ENCODE data around the gene NR3C2. TPM values are rescaled to one million over a fixed set of nuclear protein-coding genes. Genes with fewer than 3 reads are reported as not detected.

Gene NR3C2
- total RNA-seq, 1 experiment from 2014 or later, result 0.16 TPM

GRCh38 chr4:148092316-148093014 lies 349.7 kb downstream of the NR3C2 start:
- no peak overlapping the region for H3K4me3 ChIP-seq (ENCODE audit: low read depth, low read length)
- BruUV-seq (replicated peaks), result no TSS peak
- no peaks in the 10 kb centered on the region for H3K9me3 ChIP-seq
- no peaks in the 10 kb centered on the region for H3K36me3 ChIP-seq (ENCODE audit: control insufficient read depth, insufficient read depth, low read length)
- Mint-ChIP-seq H3K27ac (ENCODE audit: unreplicated experiment) (no peak overlapping the region), H3K36me3 (ENCODE audit: insufficient read depth, unreplicated experiment) (no peaks in the 10 kb centered on the region), H3K4me1 (ENCODE audit: low read depth, unreplicated experiment) (no peaks in the 10 kb centered on the region), H3K27me3 (ENCODE audit: insufficient read depth, unreplicated experiment) (no peaks in the 10 kb centered on the region), H3K4me3 (ENCODE audit: unreplicated experiment) (no peak overlapping the region), H3K9me3 (ENCODE audit: unreplicated experiment) (no peaks in the 10 kb centered on the region)
- TF ChIP-seq CTCF (IDR thresholded peaks at IDR 0.05; ENCODE audit: insufficient read depth in 1 of 2, low read depth in 1 of 2, low read length in 1 of 2, severe bottlenecking in 1 of 2, unreplicated experiment in 1 of 2), result no peak
- H3K4me1 ChIP-seq, result no peaks in the 10 kb centered on the region
- H3K27me3 ChIP-seq (replicated peaks; ENCODE audit: control insufficient read depth, insufficient read depth, low read length), result no peaks in the 10 kb centered on the region
- POLR2A ChIA-PET, result no interaction called here
- intact Hi-C loops (cut with micrococcal nuclease; ENCODE audit: unreplicated experiment), result no loop called here
- CTCF ChIA-PET, result no interaction called here
- DNase-seq, result no peak

GRCh38 chr4:148091896-148092295 lies 350.3 kb downstream of the NR3C2 start:
- ChIA-PET POLR2A (no interaction called here), CTCF (no interaction called here)
- Histone ChIP-seq H3K4me1 (no peaks in the 10 kb centered on the region), H3K4me3 (ENCODE audit: low read depth, low read length) (no peak overlapping the region), H3K9me3 (no peaks in the 10 kb centered on the region), H3K27me3 (replicated peaks; ENCODE audit: control insufficient read depth, insufficient read depth, low read length) (no peaks in the 10 kb centered on the region), H3K36me3 (ENCODE audit: control insufficient read depth, insufficient read depth, low read length) (no peaks in the 10 kb centered on the region)
- DNase-seq, result no peak
- H3K4me1 Mint-ChIP-seq (ENCODE audit: low read depth, unreplicated experiment), result no peaks in the 10 kb centered on the region
- BruUV-seq (replicated peaks), result no TSS peak
- H3K27me3 Mint-ChIP-seq (ENCODE audit: insufficient read depth, unreplicated experiment), result no peaks in the 10 kb centered on the region
- H3K27ac Mint-ChIP-seq (ENCODE audit: unreplicated experiment), result no peak overlapping the region
- no peaks in the 10 kb centered on the region for H3K36me3 Mint-ChIP-seq (ENCODE audit: insufficient read depth, unreplicated experiment)
- intact Hi-C loops (cut with micrococcal nuclease; ENCODE audit: unreplicated experiment), result no loop called here
- peaks cover 5% of the 10 kb centered on the region for H3K9me3 Mint-ChIP-seq (ENCODE audit: unreplicated experiment)
- no peak for TF ChIP-seq CTCF (IDR thresholded peaks at IDR 0.05; ENCODE audit: insufficient read depth in 1 of 2, low read depth in 1 of 2, low read length in 1 of 2, severe bottlenecking in 1 of 2, unreplicated experiment in 1 of 2)
- no peak overlapping the region for H3K4me3 Mint-ChIP-seq (ENCODE audit: unreplicated experiment)

- DNase-seq, result no peak
- no peaks in the 10 kb centered on the region for H3K9me3 ChIP-seq
- Mint-ChIP-seq H3K4me1 (ENCODE audit: low read depth, unreplicated experiment) (no peaks in the 10 kb centered on the region), H3K27me3 (ENCODE audit: insufficient read depth, unreplicated experiment) (no peaks in the 10 kb centered on the region), H3K36me3 (ENCODE audit: insufficient read depth, unreplicated experiment) (no peaks in the 10 kb centered on the region), H3K9me3 (ENCODE audit: unreplicated experiment) (peaks cover 7% of the 10 kb centered on the region), H3K27ac (ENCODE audit: unreplicated experiment) (no peak overlapping the region), H3K4me3 (ENCODE audit: unreplicated experiment) (no peak overlapping the region)
- no peaks in the 10 kb centered on the region for H3K4me1 ChIP-seq
- no peak overlapping the region for H3K4me3 ChIP-seq (ENCODE audit: low read depth, low read length)
- no peaks in the 10 kb centered on the region for H3K36me3 ChIP-seq (ENCODE audit: control insufficient read depth, insufficient read depth, low read length)
- no peaks in the 10 kb centered on the region for H3K27me3 ChIP-seq (replicated peaks; ENCODE audit: control insufficient read depth, insufficient read depth, low read length)
- POLR2A ChIA-PET, result no interaction called here
- no peak for TF ChIP-seq CTCF (IDR thresholded peaks at IDR 0.05; ENCODE audit: insufficient read depth in 1 of 2, low read depth in 1 of 2, low read length in 1 of 2, severe bottlenecking in 1 of 2, unreplicated experiment in 1 of 2)
- CTCF ChIA-PET, result no interaction called here
- intact Hi-C loops (cut with micrococcal nuclease; ENCODE audit: unreplicated experiment), result no loop called here
- no TSS peak for BruUV-seq (replicated peaks)
These were observed 351.4 kb downstream of the NR3C2 start for GRCh38 chr4:148090503-148091476.
